Endodermal cell (in vitro differentiated cells): ENCODE results near the gene CYSTM1. TPM values are rescaled to one million over a fixed set of nuclear protein-coding genes. Genes with fewer than 3 reads are reported as not detected.
A peak's percentile ranks its signal among the peaks of the same experiment; 100 is the strongest.

Experiments
- DNase-seq: peaks from one replicate; pipeline ENCODE4 v3.0.0-alpha.2; 2017
- H3K27ac ChIP-seq: 2 replicates; pipeline ENCODE4 v1.5.1; 2013; ENCODE audit warnings: mild to moderate bottlenecking, low read depth, low read length, moderate library complexity
- H3K27me3 ChIP-seq: 2 replicates; pipeline ENCODE4 v1.6.1; 2013; ENCODE audit warnings: mild to moderate bottlenecking, low read length, moderate library complexity; ENCODE audit not compliant: insufficient read depth, control insufficient read depth, poor library complexity, severe bottlenecking
- H3K36me3 ChIP-seq: 2 replicates; pipeline ENCODE4 v1.7.0; 2013; ENCODE audit warnings: mild to moderate bottlenecking, low read length, moderate library complexity; ENCODE audit not compliant: control insufficient read depth, insufficient read depth
- H3K4me1 ChIP-seq: one replicate; pipeline ENCODE4 v1.7.0; 2013; ENCODE audit warnings: low read length; ENCODE audit not compliant: control insufficient read depth, insufficient read depth
- H3K4me3 ChIP-seq: 2 replicates; pipeline ENCODE4 v1.5.1; 2013; ENCODE audit warnings: mild to moderate bottlenecking, low read length, moderate library complexity
- H3K9ac ChIP-seq: 2 replicates; pipeline ENCODE4 v1.6.1; 2013; ENCODE audit warnings: mild to moderate bottlenecking, low read length, moderate library complexity; ENCODE audit not compliant: poor library complexity, severe bottlenecking; ENCODE audit errors: extremely low read depth
- H3K9me3 ChIP-seq: 2 replicates; pipeline ENCODE4 v1.6.1; 2013; ENCODE audit warnings: mild to moderate bottlenecking, low read length, moderate library complexity; ENCODE audit not compliant: control insufficient read depth
- H3K27ac Mint-ChIP-seq: 2 replicates; pipeline ENCODE4 v1.8.0; 2020; ENCODE audit warnings: mixed read lengths
- H3K27me3 Mint-ChIP-seq: 2 replicates; pipeline ENCODE4 v1.8.0; 2021; ENCODE audit warnings: mild to moderate bottlenecking, mixed read lengths; ENCODE audit not compliant: insufficient read depth
- H3K36me3 Mint-ChIP-seq: 2 replicates; pipeline ENCODE4 v1.8.0; 2020; ENCODE audit warnings: low read depth, mixed read lengths
- H3K4me1 Mint-ChIP-seq: 2 replicates; pipeline ENCODE4 v1.8.0; 2020; ENCODE audit warnings: mixed read lengths
- H3K4me3 Mint-ChIP-seq: 2 replicates; pipeline ENCODE4 v1.8.0; 2020; ENCODE audit warnings: mild to moderate bottlenecking, moderate library complexity, mixed read lengths
- H3K9me3 Mint-ChIP-seq: 2 replicates; pipeline ENCODE4 v1.8.0; 2020; ENCODE audit warnings: mild to moderate bottlenecking, mixed read lengths
- WGBS, 2 experiments: methylation state at CpG; one replicate each; pipeline versions ENCODE4 v1.1.5 to v1.1.7; 2013; ENCODE audit warnings: missing lambda C conversion rate in 2 of 2, mixed read lengths in 1 of 2; ENCODE audit not compliant: insufficient coverage in 1 of 2, insufficient read length in 1 of 2; 5-methylcytosine and 5-hydroxymethylcytosine counted together
- total RNA-seq, 2 donors: library from RNA; stranded (reverse); fragmentation: NEBNext Ultra II Directional in 1 of 2; extraction: Animal tissue kit (Norgen Biotek cat#: 25700) in 1 of 2; gene quantifications; 2 replicates in 1 of 2; 3 replicates in 1 of 2; pipeline ENCODE4 v1.2.1, GENCODE V29; 2021
- TF ChIP-seq, protein P1 (sequence below): fragments of 200-600 bp; sonication (generic); conservative IDR thresholded peaks from 2 replicates; pipeline ENCODE4 v1.5.0; 2021; ENCODE audit warnings: antibody characterized with exemption, mild to moderate bottlenecking

The CYSTM1 gene
- total RNA-seq, 2 donors from 2014 or later: 30.7 to 38.1 TPM

DNA sequence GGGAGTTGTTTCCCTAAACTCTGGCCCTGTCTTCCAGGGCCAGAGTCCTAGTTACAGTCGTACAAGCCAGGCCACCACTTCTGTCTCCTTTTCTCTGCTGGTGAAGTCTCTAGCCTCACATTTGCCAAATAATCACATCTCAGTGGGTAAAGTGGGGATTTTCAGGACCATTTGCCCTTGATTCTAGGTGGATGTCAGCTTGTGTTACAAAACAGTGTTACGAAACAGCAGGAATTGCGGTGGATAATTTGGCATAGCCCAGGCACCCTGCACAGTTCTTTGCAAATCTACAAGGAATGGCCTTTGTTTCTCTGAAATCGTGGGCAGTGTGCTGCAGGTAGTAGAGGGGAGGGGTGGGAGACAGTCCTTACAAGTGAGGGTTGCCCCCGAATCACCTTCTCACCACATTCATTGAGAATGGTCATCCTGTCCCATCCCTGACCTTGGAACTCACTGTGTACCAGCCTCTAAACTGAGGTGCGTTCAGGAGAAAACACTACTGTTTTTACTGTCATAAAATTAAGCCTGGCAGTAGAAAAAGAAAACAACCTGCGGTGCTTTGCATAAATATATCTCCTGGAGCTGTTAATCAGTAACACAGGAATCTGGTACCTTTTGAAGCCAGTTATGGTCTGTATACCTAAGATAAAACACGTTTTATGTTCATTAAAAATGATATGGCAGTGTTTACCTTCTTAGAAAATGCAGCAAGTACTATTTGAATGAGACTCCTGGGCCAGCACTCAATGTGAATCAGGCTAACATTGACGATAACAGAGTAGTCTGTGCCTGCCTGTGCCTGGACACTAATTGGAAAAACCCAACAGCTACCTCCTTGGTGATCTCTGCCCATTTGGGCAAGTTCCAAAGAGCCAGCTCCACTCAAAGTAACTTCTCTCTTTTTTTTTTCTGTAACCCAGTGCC is 44.3 kb downstream of the CYSTM1 start:
- Mint-ChIP-seq H3K4me1 (peaks cover 31% of the 10 kb centered on the region), H3K4me3 (no peak overlapping the region), H3K9me3 (no peaks in the 10 kb centered on the region), H3K36me3 (no peaks in the 10 kb centered on the region), H3K27ac (no peak overlapping the region), H3K27me3 (no peaks in the 10 kb centered on the region)
- H3K4me3 ChIP-seq: no peak overlapping the region
- 75 to 85% methylated on average over 6 to 9 of the region's 9 CpGs for WGBS, 2 experiments
- H3K27ac ChIP-seq: no peak overlapping the region
- H3K9me3 ChIP-seq: no peaks in the 10 kb centered on the region
- H3K4me1 ChIP-seq: peaks cover 10% of the 10 kb centered on the region
- H3K27me3 ChIP-seq: no peaks in the 10 kb centered on the region
- H3K9ac ChIP-seq: no peak overlapping the region
- no peak for DNase-seq
- TF ChIP-seq, protein P1, sequence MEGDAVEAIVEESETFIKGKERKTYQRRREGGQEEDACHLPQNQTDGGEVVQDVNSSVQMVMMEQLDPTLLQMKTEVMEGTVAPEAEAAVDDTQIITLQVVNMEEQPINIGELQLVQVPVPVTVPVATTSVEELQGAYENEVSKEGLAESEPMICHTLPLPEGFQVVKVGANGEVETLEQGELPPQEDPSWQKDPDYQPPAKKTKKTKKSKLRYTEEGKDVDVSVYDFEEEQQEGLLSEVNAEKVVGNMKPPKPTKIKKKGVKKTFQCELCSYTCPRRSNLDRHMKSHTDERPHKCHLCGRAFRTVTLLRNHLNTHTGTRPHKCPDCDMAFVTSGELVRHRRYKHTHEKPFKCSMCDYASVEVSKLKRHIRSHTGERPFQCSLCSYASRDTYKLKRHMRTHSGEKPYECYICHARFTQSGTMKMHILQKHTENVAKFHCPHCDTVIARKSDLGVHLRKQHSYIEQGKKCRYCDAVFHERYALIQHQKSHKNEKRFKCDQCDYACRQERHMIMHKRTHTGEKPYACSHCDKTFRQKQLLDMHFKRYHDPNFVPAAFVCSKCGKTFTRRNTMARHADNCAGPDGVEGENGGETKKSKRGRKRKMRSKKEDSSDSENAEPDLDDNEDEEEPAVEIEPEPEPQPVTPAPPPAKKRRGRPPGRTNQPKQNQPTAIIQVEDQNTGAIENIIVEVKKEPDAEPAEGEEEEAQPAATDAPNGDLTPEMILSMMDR: no peak
- no peaks in the 10 kb centered on the region for H3K36me3 ChIP-seq

DNA sequence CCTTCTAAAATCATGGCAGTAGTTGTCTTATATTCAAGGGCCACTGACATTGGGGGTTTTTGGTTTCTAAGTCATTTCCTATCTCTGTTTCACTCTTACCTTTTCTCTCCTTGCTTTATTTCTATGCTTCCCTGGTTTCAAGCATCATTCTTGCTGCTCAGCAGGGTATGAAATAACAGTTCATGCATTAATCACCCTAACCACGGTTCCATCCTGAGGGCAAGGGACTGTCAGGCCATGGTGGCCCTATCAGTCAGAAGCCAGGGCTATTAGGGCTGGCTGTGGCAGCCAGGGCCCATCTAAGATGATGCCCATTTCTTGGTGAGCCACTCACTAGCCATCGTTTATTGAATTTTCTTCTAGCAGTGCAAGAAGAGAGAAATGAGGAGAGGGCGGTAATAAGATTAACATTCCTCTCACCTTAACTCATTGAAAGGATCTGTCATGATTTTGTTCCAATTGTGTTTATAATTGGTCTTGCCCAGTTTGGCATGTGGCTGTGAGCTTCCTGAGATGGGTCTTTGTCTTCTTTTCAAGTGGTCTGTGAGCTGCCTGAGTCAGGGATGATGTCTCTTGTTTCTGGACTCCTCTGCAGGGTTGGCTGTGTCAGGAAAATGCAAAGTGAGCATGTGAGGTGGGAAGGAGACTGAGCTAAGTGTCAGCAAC is 45.2 kb downstream of the CYSTM1 start:
- H3K9me3 Mint-ChIP-seq: no peaks in the 10 kb centered on the region
- H3K36me3 Mint-ChIP-seq: no peaks in the 10 kb centered on the region
- no peak overlapping the region for H3K4me3 Mint-ChIP-seq
- Histone ChIP-seq H3K27me3 (no peaks in the 10 kb centered on the region), H3K9me3 (no peaks in the 10 kb centered on the region), H3K36me3 (no peaks in the 10 kb centered on the region), H3K9ac (no peak overlapping the region), H3K27ac (no peak overlapping the region), H3K4me3 (no peak overlapping the region), H3K4me1 (peaks cover 10% of the 10 kb centered on the region)
- DNase-seq: no peak
- H3K27me3 Mint-ChIP-seq: no peaks in the 10 kb centered on the region
- WGBS, 2 experiments: 80 to 82% methylated on average over 1 to 2 of the region's 3 CpGs
- H3K4me1 Mint-ChIP-seq: peaks cover 31% of the 10 kb centered on the region
- TF ChIP-seq, protein P1: no peak
- H3K27ac Mint-ChIP-seq: peak overlapping the region; percentile 27

DNA sequence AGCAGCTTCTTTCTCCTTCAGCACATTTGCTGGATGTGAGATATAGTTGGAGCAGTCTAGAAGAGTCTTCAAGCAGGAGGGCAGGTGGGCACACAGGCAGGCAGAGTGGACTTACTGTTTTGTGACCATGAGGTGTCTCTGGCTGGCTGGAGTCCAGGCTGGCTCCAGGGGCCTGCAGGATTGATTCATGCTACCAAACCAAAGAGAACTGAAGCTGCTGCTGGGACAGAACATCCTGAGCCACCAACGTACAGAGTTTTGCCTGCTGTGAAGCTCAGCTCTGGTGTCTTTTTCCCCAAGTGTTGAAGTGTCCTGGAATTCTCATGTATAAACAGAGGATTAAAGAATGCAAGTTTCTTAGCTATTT is 45.7 kb downstream of the CYSTM1 start:
- Mint-ChIP-seq H3K4me1 (peaks cover 28% of the 10 kb centered on the region), H3K27ac (peak overlapping the region; percentile 27), H3K4me3 (no peak overlapping the region), H3K9me3 (no peaks in the 10 kb centered on the region), H3K27me3 (no peaks in the 10 kb centered on the region), H3K36me3 (no peaks in the 10 kb centered on the region)
- peaks cover 10% of the 10 kb centered on the region for H3K4me1 ChIP-seq
- no peaks in the 10 kb centered on the region for H3K36me3 ChIP-seq
- DNase-seq: no peak
- 50 to 84% methylated on average over 1 of the region's 1 CpG for WGBS, 2 experiments
- no peak overlapping the region for H3K9ac ChIP-seq
- no peaks in the 10 kb centered on the region for H3K27me3 ChIP-seq
- no peak overlapping the region for H3K27ac ChIP-seq
- no peaks in the 10 kb centered on the region for H3K9me3 ChIP-seq
- H3K4me3 ChIP-seq: no peak overlapping the region
- TF ChIP-seq, protein P1: no peak
